ENCODE results near the gene SLC10A6. TPM values are rescaled to one million over a fixed set of nuclear protein-coding genes. Genes with fewer than 3 reads are reported as not detected.

The SLC10A6 gene
- total RNA-seq, 2 experiments from 2014 or later, result not detected

DNA sequence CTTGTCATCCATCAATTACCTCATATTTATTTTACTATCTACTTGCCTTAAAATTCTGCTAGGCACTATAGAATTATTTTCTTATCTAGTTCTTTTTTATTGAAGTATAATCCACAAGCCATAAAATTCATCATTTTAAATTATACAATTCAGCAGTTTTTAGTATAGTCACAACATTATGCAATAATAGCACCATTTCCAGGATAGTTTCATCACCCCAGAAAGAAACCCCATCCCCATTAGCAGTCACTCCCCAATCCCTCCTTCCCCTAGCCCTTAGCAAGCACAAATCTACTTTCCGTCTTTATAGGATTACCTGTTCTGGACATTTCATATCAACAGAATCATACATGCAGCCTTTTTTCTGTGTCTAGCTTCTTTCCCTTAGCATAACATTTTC, 15.6 kb downstream of the SLC10A6 start:
- ATAC-seq (ENCODE audit: poor library complexity) (no peak), DNase-seq (no peak)
- no peaks in the 10 kb centered on the region for H3K4me1 ChIP-seq (ENCODE audit: insufficient read depth, low read length)
- no peaks in the 10 kb centered on the region for H3K36me3 Mint-ChIP-seq (ENCODE audit: low read depth)
- no peak overlapping the region for H3K27ac ChIP-seq (ENCODE audit: low read depth in 1 of 2, low read length in 2 of 2)
- H3K4me3 ChIP-seq (ENCODE audit: low read length), result no peak overlapping the region
- CTCF ChIA-PET, result no interaction called here
- H3K4me3 Mint-ChIP-seq, result no peak overlapping the region
- H3K4me1 Mint-ChIP-seq (ENCODE audit: low read depth), result no peaks in the 10 kb centered on the region
- TF ChIP-seq, protein P1, sequence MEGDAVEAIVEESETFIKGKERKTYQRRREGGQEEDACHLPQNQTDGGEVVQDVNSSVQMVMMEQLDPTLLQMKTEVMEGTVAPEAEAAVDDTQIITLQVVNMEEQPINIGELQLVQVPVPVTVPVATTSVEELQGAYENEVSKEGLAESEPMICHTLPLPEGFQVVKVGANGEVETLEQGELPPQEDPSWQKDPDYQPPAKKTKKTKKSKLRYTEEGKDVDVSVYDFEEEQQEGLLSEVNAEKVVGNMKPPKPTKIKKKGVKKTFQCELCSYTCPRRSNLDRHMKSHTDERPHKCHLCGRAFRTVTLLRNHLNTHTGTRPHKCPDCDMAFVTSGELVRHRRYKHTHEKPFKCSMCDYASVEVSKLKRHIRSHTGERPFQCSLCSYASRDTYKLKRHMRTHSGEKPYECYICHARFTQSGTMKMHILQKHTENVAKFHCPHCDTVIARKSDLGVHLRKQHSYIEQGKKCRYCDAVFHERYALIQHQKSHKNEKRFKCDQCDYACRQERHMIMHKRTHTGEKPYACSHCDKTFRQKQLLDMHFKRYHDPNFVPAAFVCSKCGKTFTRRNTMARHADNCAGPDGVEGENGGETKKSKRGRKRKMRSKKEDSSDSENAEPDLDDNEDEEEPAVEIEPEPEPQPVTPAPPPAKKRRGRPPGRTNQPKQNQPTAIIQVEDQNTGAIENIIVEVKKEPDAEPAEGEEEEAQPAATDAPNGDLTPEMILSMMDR (IDR thresholded peaks at IDR 0.05), result no peak
- H3K9me3 ChIP-seq (ENCODE audit: control insufficient read depth in 1 of 2, insufficient read depth in 1 of 2, low read length in 2 of 2), result no peaks in the 10 kb centered on the region
- H3K9me3 Mint-ChIP-seq, result no peaks in the 10 kb centered on the region
- POLR2A ChIA-PET, result no interaction called here
- no peaks in the 10 kb centered on the region for H3K36me3 ChIP-seq (ENCODE audit: insufficient read depth, low read length)
- no peaks in the 10 kb centered on the region for H3K27me3 ChIP-seq (ENCODE audit: control insufficient read depth in 1 of 2, insufficient read depth in 2 of 2, low read length in 2 of 2)
- intact Hi-C loops (cut with DNase I, micrococcal nuclease), result no loop called here
- no peak overlapping the region for H3K27ac Mint-ChIP-seq
- H3K27me3 Mint-ChIP-seq, result no peaks in the 10 kb centered on the region

GRCh38 chr4:86831262-86832130, 17.7 kb downstream of the SLC10A6 start:
- ATAC-seq (ENCODE audit: poor library complexity) (no peak), DNase-seq (no peak)
- H3K27me3 ChIP-seq (ENCODE audit: control insufficient read depth in 1 of 2, insufficient read depth in 2 of 2, low read length in 2 of 2), result no peaks in the 10 kb centered on the region
- Mint-ChIP-seq H3K4me3 (no peak overlapping the region), H3K27me3 (no peaks in the 10 kb centered on the region), H3K27ac (no peak overlapping the region), H3K36me3 (ENCODE audit: low read depth) (no peaks in the 10 kb centered on the region), H3K9me3 (no peaks in the 10 kb centered on the region), H3K4me1 (ENCODE audit: low read depth) (no peaks in the 10 kb centered on the region)
- H3K9me3 ChIP-seq (ENCODE audit: control insufficient read depth in 1 of 2, insufficient read depth in 1 of 2, low read length in 2 of 2), result no peaks in the 10 kb centered on the region
- TF ChIP-seq, protein P1 (IDR thresholded peaks at IDR 0.05), result no peak
- no peak overlapping the region for H3K4me3 ChIP-seq (ENCODE audit: low read length)
- intact Hi-C loops (cut with DNase I, micrococcal nuclease), result no loop called here
- CTCF ChIA-PET, result interaction anchor here (1.1 kb wide), 1 partner anchor 12 kb away, joined by 3 read pairs; no protein-coding TSS in a partner anchor
- H3K4me1 ChIP-seq (ENCODE audit: insufficient read depth, low read length), result no peaks in the 10 kb centered on the region
- H3K36me3 ChIP-seq (ENCODE audit: insufficient read depth, low read length), result no peaks in the 10 kb centered on the region
- POLR2A ChIA-PET, result interaction anchor here (1.6 kb wide), 1 partner anchor 14 kb away, joined by 3 read pairs; no protein-coding TSS in a partner anchor
- no peak overlapping the region for H3K27ac ChIP-seq (ENCODE audit: low read depth in 1 of 2, low read length in 2 of 2)

- Mint-ChIP-seq H3K36me3 (ENCODE audit: low read depth) (no peaks in the 10 kb centered on the region), H3K4me1 (ENCODE audit: low read depth) (no peaks in the 10 kb centered on the region), H3K4me3 (no peak overlapping the region), H3K27ac (no peak overlapping the region), H3K9me3 (no peaks in the 10 kb centered on the region), H3K27me3 (no peaks in the 10 kb centered on the region)
- ChIA-PET POLR2A (no interaction called here), CTCF (no interaction called here)
- DNase-seq, result no peak
- H3K27me3 ChIP-seq (ENCODE audit: control insufficient read depth in 1 of 2, insufficient read depth in 2 of 2, low read length in 2 of 2), result no peaks in the 10 kb centered on the region
- TF ChIP-seq, protein P1 (IDR thresholded peaks at IDR 0.05), result no peak
- no peaks in the 10 kb centered on the region for H3K36me3 ChIP-seq (ENCODE audit: insufficient read depth, low read length)
- no peak overlapping the region for H3K4me3 ChIP-seq (ENCODE audit: low read length)
- intact Hi-C loops (cut with DNase I, micrococcal nuclease), result no loop called here
- H3K27ac ChIP-seq (ENCODE audit: low read depth in 1 of 2, low read length in 2 of 2), result no peak overlapping the region
- ATAC-seq (ENCODE audit: poor library complexity), result no peak
- H3K9me3 ChIP-seq (ENCODE audit: control insufficient read depth in 1 of 2, insufficient read depth in 1 of 2, low read length in 2 of 2), result no peaks in the 10 kb centered on the region
- H3K4me1 ChIP-seq (ENCODE audit: insufficient read depth, low read length), result no peaks in the 10 kb centered on the region
Measured at GRCh38 chr4:86825511-86825910, 23.7 kb downstream of the SLC10A6 start.
